ENCODE results near the gene OXA1L.

DNA sequence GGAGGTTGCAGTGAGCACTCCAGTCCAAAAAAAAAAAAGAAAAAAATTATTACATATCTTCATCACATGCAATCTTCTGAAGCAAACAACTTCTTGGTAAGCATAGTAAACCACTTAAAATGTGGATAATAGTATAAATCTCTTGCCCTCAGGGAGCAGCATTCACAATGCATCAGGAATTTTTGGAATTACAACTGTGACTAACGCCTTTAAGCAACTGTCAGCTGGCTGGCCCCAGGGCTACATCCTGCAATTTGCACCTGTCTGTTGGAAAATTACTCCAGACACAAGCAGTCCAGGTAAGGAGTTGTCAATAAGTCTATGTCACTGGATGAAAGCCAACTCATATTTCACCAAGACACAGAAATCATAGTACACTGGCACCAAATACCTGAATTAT lies 54.2 kb downstream of the OXA1L start:
- TF ChIP-seq, protein P1, sequence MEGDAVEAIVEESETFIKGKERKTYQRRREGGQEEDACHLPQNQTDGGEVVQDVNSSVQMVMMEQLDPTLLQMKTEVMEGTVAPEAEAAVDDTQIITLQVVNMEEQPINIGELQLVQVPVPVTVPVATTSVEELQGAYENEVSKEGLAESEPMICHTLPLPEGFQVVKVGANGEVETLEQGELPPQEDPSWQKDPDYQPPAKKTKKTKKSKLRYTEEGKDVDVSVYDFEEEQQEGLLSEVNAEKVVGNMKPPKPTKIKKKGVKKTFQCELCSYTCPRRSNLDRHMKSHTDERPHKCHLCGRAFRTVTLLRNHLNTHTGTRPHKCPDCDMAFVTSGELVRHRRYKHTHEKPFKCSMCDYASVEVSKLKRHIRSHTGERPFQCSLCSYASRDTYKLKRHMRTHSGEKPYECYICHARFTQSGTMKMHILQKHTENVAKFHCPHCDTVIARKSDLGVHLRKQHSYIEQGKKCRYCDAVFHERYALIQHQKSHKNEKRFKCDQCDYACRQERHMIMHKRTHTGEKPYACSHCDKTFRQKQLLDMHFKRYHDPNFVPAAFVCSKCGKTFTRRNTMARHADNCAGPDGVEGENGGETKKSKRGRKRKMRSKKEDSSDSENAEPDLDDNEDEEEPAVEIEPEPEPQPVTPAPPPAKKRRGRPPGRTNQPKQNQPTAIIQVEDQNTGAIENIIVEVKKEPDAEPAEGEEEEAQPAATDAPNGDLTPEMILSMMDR (IDR thresholded peaks at IDR 0.05) = no peak
- no peak for TF ChIP-seq POLR2A (IDR thresholded peaks at IDR 0.05)
